NCI-H2029 treated with DMSO at 0.1 percent for 48 hours (cell line): ENCODE data around the gene PIK3R6.

ENCODE experiments used
- DNase-seq: peaks from one replicate; lab custom pipeline; 2025; lab: John Stamatoyannopoulos, UW

Gene PIK3R6

DNA sequence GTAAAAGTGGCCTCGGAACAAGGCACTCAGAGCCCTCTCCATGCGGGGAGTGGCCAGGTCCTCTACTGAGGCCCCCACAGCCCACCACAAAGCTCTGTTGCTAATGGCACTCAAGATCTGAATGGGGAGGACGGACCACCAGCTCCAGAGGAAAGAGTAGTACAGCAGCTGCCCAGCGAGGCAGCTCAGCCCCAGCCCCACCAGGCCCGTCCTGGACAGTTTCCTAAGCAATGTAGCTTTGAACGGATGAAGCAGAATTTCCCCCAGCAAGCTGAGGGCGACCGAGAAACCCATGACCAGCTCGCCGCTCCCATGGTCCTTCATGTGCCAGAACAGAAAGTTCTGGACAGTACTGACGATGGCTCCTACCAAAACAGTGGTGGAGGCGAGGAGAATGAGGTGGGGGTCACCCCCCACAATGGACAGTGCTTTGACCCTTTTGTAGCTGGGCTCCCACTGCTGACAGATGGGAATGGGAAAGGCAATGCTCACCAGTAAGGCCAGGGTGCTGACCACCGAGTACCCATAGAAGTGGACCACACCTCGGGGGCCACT lies 69.8 kb downstream of the PIK3R6 start:
- no peak for DNase-seq

DNA sequence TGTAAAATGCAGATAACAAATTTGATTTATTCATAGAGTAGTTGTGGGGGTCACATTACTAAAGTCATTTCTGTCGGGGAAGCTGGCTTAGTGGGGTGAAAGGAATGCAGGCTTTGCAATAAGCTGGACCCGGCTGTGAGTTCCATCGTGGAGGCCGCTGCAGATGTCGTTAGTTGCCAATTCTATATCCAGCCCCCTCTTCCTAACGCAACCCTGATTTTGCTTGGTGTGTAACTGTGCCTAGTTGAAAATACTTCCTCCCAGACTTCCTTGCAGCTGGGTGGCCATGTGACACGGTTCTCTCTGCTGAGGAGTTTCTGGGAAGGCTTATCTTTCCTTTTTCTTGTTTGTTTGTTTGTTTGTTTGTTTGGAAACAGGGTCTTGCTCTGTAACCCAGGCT lies 72.8 kb downstream of the PIK3R6 start:
- no peak for DNase-seq

DNA sequence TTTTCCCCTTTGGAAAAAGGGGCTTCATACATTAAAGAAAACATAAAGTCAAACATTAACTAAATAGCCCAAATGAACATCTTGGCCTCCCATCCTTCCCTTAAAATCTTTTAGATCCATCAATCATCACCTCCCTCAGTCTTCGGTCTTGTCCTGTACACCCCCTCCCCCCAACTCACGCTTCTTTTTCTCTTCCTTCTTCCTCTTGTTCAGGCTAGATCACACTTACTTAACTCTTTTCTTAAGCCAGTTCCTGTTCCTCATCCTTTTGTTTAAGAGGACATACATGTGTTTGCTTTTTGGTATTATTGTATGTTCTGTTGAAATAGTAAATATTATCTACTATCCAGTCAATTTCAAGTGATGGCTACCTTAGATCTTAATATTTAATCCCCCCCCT lies 73.8 kb downstream of the PIK3R6 start:
- no peak for DNase-seq

DNA sequence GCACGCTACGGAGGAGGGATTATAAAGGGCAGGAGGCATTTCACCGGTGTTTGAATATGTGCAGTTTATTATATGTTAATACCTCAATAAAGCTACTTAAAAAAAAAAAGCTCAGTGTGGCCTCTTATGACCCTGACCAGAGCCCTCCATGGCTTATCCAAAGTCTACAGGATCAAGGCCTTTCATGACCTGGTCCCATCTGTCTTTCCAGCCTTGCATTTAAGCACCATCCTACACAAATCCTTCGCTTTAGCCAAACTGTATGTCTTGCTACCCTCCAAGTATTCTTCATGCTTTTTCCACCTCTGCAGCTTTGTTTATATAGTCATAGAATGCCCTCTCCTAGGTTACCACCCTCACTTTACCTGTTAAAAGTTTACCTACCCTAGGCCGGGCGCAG lies 74.8 kb downstream of the PIK3R6 start:
- DNase-seq, result no peak

DNA sequence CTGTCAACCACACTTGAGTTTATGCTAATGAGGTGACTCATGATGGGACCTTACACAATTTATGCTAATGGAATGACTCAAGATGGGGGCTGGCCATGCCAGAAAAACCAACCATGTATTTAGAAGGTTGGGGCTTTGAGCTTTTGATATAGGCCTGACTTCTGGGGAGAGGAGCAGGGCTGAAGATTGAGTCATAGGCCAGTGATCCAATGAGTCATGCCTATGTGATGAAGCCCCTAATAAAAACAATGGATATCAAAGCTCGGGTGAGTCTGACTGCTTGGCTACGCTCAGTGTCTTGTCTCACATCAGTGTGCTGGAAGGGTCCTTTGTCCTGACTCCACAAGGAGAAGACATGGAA lies 75.6 kb downstream of the PIK3R6 start:
- no peak for DNase-seq

DNA sequence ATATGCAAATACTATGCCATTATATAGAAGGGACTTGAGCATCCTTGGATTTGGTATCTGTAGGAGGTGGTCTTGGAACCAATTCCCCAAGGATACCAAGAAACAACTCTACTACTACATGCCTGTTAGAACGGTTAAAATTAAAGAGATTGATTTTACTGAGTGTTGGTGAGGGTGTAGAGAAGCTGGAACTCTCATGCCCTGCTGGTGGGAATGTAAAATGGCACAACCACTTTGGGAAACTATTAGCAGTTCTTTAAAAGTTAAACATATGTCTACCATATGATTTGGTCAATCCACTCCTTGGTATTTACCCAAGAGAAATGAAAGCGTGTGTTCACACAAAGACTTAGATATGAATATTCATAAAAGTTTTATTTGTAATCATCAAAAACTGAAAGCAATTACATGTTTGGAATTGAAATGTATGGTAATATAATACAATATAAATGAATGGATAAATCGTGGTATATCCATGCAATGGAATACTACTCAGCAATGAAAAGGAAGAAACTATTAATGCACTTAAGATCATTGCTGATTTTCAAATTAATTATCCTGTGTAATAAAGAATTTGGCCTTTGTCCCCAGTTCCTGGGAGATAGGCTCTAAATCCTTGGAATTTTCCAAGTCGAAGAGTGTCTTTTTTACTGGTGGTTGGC lies 76.1 kb downstream of the PIK3R6 start:
- no peak for DNase-seq

DNA sequence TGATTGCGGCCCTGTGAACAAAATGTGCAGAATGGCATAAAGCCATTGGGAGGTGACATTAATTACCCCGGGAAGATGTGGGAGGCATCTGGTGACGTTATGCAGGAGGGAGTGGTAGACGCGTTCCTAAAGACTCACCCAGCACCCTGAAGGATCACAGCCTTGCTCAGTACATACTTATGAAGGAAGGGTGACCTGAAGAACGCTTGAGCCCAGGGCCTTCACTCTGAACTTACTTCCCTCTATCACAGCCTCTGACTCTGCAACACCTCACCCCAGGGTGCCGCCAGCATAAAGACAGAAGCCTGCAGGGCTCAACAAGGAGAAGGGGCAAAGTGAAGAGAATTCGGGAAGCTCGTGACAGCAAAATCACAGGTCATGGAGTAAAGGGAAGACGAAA lies 77.7 kb downstream of the PIK3R6 start:
- DNase-seq, result no peak

DNA sequence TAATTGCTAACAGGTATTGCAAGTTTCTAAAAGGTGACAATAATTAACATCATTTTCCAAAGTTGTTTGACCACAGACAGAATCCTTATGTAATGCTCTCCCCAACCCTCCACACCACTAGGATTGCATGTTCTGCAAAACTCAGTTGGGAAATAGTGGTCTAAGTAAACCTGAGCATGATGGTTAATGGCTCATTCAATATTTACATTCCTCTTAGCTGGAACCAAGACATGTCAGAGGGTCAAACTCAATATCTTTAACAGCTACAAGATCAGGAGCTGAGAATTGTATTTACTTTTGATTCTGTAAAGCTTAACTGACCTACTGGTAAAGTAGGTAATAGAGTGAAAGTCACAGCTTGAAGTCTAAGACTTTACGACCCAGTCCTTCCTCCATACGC lies 78.5 kb downstream of the PIK3R6 start:
- DNase-seq, result no peak

DNA sequence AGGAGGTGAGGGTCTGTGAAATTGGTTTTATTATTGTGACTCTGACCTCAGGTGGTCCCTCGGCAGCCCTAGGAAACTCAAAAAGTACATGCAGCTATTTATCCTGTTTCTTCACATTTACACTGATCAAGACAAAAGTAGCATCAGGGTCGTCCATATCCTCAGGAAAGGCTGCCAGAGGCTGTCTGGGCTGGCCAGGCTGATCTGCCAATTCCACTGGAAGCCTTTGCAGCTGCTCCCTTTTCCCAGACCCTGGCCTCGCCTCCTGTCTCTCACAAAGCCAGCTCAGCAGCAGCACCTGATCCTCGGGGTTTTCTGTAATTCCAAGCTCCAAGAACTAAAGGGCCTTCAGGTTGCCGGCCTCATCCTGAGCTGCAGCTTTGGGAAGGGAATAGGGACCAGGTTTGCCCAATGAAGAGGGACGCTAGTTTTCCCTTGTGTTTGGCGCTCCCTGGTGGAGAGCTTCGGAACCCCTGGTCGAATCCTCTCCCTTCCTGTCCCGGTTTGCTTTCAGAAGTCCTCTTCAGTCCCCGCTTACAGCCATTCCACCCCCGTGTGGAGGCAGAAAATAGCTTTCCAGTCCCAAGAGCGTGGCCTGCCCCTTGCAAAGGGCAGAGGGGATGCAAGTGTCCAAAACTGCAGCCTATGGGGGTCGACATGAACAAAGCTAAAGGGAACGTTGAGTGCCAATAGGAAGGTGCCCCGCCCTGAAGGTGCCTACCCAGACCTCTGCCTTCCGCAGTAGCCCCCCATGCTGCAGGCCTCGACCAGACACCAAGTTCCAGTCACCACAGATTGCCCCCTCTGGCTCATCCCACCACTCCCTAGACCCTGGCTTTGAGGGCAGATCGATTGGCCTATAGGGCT lies 81.7 kb downstream of the PIK3R6 start:
- DNase-seq, result no peak

DNA sequence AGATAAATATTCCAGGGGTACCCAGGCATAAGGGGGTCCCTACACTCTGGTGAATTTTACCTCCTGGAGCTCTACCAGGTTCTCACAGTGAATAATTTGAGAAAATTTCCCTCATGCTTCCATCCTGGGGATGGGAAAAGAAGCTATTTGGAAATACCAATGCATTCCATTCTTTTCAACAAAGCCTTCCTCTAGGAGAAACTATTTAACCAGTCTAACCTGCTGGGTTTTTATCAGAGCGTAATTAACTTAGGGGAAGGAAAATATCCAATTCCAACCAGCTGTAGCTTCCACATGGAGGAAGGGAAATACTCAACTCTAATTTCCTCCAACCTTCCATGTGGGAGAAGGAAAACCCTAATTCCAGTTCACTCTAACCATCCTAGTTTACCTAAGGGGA lies 85.3 kb downstream of the PIK3R6 start:
- DNase-seq, result no peak

DNA sequence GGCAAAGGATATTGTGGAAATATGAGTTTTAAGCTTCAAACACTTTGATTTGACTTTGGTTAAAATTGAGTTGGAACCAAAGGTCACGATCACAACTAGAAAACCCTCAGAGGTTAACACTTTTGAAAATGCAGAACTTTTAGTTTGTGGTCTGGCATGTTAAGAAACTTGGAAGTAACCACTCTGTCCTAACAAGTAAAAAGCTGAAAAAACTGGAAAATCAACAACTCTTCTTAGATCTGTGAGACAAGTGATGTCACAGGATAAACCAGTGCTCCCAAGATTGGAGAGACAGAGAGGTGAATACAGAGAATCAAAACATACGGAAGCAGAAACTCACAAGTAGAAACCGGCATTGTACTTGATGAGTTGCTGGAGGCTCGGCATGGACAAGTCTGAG lies 85.7 kb downstream of the PIK3R6 start:
- no peak for DNase-seq

DNA sequence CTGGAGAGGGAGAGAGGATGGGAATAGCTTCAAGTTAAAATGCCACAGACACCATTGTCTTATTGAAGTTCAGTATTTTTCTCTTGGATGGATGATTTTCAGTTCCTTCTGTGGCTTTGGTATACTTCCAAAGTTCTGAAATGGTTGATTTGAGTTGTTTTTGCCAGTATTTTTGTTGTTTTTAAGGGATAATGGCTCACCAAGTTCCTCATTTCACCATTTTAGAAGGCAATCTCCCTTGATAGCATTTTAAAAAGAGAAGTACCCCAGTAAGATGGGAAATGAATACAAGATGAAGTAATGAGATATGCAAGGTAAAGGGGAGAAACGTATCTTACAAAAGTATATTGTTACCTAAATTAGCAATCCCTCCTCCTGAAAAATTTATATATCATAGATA lies 90.6 kb downstream of the PIK3R6 start:
- DNase-seq, result no peak

DNA sequence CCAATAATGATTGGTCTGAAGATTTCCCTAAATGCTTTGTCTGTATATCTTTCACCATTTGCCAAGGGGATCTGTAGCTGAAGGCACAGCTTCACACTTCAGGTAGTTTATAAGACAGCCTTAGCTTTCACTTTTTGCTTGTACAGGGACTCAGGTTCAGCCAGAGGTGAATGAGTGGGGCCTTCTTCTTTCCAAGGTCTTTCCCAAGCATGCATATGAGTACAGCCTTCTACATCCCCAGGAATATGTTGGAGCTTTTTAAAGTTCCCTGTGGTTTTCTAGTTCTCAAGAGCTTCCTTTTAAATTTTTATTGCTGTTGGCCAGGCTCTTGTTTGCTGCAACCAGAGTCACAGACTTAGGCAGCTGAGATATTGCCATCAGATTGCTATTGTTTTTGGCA lies 91.2 kb downstream of the PIK3R6 start:
- DNase-seq, result no peak

DNA sequence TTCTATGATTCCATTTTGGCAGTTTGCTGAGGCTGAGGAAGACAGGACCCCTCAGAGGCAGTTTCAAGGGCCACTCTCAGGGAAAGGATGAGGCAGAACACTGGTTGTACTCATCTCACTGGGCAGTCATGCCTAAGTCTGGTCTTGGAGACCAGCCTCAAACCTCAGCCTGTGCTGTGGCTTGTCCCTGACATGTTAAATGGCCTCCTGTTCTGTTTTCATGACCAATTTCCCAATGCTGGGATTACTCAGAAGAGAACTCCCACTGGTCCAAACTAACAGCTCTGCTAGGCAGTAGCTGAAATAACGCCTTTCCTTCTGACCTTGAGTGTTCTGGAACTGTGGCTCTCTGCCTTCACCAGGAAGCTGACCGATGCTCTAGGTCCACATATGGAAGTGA lies 100.7 kb downstream of the PIK3R6 start:
- DNase-seq, result no peak

DNA sequence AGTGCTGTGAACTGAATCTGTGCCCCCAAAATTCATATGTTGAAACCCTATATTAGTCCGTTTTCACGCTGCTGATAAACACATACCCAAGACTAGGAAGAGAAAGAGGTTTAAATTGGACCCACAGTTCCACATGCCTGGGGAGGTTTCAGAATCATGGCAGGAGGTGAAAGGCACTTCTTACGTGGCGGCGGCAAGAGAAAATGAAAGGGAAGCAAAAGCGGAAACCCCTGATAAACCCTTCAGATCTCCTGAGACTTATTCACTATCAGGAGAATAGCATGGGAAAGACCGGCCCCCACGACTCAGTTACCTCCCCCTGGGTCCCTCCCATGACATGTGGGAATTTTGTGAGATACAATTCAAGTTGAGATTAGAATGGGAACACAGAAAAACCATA lies 105.5 kb downstream of the PIK3R6 start:
- no peak for DNase-seq

DNA sequence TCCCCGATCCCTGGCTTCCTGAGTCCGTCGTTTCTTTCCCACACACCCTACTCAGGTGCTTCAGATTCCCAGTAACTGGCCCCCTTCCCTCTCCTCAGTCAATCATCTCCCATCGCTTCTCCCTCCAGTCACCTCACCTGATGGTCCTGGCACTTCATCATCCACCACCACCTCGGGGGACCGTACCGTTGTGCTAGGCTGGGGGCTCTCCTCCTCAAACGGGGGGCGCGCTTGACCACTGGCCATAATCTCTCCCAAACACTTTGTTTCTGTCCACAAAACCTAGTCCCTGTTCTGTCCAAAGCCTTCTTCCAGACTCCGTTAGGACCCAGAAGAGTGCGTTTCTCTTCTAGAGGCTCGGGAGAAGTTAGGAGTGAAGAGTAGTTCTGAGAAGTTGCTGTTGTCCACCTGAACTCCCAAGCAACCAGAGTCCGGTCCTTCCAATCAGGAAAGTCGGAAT lies 109.3 kb downstream of the PIK3R6 start, which contains the start of gene SPDYE4:
SPDYE4 (minus strand) TSS at position 410 of the 460 bp plus-strand sequence; CDS start at position 246, 164 bp downstream.
- no peak for DNase-seq

DNA sequence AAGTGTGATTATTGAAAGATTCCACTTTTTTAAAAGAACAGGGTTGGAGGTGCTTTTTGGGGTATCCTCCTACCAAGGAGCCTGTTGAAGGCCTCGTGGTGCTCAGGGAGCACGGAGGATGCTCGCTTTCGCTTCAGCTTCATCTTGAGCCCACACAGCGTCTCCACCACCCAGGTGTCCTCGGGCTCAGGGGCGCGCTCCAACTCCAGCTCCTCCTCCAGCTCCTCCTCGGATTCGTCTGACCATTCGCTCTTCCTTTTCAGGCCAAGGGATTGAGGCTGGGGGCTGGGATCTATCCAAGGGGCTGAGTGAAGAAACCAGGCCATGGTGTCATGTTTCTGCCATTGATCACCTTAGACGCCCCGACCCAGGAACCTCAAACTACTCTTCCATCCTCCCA lies 110.3 kb downstream of the PIK3R6 start:
- DNase-seq, result no peak

DNA sequence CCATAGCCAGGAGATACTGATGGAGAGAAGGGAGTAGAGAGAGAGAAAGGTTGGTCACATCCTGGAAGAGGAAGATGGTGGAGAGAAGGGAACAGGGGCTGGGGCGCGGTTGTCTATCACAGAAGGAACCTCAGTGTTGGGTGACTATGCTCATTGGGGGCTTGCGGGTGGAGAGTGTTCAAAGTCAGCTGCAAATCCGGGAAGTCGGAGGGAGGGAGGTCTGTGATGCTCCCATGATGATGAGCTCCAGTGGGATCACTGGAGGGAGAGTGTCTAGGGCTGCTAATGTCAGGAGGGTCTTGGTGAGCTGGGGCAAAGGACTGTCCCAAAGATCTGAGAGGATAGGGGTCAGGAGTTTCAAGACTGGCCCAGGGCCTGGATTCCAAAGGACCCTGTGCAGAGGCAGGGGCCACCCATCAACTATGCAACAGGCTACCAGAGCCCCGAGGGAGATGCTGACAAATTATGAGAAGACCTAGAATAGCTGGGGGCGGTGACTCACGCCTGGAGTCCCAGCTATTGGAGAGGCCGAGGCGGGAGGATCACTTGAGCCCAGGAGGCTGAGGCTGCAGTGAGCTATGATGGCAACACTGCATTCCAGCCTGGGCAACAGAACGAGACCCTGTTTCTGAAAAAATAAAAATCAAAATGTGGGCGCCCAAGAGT lies 111.8 kb downstream of the PIK3R6 start:
- no peak for DNase-seq

DNA sequence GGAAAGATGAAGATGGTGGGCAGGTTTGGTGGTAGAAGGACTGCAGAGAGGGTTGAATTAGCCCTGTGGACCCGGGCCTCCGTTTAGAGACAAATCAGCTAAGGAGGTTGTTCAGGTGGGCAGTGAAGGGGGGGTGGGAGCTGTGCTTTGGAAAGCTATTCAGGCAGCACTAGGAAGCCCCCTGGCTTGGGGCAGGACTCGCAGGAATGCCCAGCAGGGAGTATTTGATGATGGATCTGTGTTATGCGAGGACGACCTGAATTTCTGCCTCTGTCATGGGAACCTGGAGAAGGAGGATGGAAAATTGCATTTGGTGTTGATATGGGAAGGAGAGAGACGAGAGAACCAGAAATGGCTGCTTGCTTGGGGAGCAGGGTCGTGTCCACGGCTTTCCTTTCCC lies 112.6 kb downstream of the PIK3R6 start:
- no peak for DNase-seq

DNA sequence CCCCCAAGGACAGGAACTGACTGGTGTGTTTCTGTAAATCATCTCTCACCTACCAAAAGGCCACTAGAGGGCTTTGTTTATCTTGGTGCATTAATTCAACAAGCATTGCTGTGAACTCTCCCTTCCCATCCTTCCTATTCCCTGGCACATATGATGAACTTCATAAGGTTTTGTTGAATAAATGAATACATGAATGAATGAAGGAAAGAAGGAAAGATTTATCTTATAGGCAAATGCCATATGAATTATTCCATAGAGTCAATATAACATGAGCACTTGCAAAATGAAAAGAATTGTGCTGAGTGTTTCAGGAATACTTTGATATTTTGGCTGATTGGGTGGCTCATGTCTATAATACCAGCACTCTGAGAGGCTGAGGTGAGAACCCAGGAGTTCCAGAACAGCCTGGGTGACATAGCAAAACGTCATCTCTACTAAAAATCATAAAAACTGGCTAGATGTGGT lies 113.5 kb downstream of the PIK3R6 start:
- no peak for DNase-seq

DNA sequence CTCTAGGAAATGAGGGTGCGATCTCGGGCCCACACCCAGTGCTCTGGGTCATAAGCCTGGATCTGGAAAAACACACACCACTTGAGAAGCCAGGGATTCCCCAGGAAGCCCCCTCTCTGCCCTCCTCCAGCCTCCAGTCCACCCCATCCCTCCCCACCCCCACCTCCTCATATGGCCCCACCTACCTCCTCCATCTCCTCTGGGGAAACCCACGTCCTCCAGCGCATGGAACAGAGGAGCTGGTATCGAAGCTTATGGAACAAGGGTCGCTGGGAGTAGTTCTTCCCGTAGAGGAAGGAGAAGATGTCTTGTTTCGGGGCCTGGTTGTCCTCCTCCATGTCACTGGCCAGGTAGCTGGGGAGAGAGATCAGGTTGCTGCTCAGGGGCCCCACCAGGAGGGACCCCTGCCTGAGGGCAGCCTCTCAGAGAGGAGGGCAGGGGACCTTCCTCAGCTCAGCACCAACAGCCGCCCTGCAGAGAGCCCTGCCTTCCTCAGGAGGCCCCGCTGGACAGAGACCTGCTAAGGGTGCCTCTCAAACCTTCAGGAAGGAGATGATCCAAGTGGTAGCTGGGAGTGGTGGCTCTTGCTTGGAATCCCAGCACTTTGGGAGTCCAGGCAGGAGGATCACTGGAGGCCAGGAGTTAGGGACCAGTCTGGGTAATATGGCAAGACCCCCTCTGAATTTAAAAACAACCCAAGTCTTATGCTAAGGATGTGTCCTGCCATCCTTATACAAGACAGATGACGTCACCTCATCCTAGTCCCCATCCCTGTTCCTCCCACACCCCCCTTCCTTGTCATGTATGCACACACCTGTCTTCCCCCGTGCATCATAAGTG lies 114.1 kb downstream of the PIK3R6 start:
- DNase-seq, result no peak
